IPS-NIHi11 (cell line): ENCODE measurements around the gene DDR2.
"Not testable (repeated sequence)": the region's sequence is repeated elsewhere in the genome, so short reads cannot be mapped to it uniquely, and the experiment has no call there.

Experiments
- DNase-seq: peaks from one replicate; pipeline ENCODE4 v3.0.0; 2012; ENCODE audit warnings: mixed read lengths, low spot score

DDR2 gene

GRCh38 chr1:162632217-162632666 lies at the start of gene DDR2:
Gene DDR2 (plus strand): TSS chr1:162632464. CDS start chr1:162719064, 86,600 bp downstream.
- DNase-seq = no peak

DNA sequence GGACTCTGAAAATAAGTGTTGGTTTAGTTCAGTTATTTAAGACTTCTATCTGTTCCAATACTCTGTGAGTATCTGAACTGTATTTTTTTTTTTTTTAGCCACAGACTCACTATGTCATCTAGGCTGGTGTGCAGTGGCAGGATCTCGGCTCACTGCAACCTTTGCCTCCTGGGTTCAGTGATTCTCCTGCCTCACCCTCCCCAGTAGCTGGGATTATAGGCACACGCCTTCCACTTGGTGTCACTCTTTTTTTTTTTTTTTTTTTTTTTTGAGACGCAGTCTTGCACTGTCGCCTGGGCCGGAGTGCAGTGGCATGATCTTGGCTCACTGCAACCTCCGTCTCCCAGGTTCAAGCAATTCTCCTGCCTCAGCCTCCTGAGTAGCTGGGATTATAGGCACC lies 49.4 kb upstream of the DDR2 start:
- not testable (repeated sequence) for DNase-seq

- not testable (repeated sequence) for DNase-seq
These were observed 47.2 kb upstream of the DDR2 start for GRCh38 chr1:162585101-162585500.

- DNase-seq = peak; percentile 16
These were observed 44.9 kb upstream of the DDR2 start for GRCh38 chr1:162587347-162587746.

DNA sequence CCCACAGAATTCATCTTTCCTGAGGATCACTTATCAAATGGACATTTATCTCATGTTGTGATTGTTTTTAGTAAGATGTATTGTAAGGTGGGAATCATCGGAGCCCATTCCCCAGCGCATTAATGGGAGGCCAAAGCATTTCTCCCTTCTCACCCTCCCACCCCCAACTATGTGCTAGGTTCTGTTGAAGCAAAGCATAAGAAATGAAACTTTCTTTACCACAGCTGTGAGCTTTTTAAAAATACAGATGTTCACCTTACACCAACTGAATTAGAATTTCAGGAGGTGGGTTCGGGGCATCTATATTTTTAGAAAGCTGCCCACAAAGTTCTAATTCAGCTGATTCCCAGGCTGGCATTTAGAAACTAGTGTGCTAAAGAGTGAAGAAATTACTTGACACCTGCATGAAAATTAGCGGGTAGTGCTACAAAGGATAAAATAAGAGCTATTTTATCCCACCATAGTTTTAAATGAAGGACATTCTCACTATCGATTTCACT lies 44.5 kb upstream of the DDR2 start:
- DNase-seq = no peak

- DNase-seq = no peak
These were observed 42.2 kb upstream of the DDR2 start for GRCh38 chr1:162590101-162590500.

- no peak for DNase-seq
These were observed 41.6 kb upstream of the DDR2 start for GRCh38 chr1:162590686-162591085.

GRCh38 chr1:162596514-162597170 lies 35.6 kb upstream of the DDR2 start:
- DNase-seq = no peak

DNA sequence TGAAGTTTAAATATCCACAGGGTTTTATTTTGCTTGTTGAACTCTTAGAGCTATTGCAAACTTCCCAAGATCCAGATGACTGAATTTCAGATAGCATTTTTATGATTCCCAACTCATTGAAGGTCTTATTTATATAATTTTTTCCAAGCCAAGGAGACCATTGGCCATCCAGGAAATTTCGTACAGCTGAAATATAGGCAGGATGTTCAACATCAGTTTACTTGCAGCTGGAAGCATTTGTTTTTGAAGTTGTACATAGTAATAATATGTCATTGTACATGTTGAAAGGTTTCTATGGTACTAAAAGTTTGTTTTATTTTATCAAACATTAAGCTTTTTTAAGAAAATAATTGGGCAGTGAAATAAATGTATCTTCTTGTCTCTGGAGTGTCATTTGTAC lies 32.8 kb upstream of the DDR2 start:
- no peak for DNase-seq

GRCh38 chr1:162603117-162603516 lies 29.1 kb upstream of the DDR2 start:
- not testable (repeated sequence) for DNase-seq

DNA sequence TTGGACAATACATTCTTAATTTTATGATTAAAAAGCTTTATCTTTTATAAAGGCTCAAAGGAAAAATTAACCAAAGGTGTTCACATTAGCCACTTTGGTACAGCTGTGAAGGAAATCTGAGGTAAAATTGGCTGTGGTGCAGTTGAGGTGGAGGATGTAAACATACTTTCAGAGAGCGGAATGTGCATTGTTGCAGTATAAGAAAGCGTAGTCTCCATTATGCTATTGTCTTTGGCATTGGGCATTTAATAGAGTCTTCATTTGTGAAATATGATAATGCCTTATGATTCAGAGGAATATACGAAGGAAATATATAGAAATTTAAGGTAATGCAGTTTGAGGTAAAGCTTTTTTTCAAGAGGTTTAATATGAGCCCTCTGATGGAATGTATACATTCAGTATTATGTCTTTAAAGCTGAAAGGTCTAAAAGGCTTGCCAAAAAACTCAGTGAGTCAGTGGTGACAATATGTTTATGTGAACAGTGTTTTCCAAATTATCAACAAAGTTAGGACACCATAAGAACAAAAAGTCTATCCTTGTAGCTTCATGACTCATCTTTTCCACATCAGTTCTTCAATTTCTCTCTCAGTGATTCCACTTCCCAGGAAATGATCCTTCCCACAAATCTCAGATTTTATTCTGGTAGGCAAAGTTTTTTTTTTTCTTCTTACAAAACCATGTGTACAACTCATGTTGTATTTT lies 26.9 kb upstream of the DDR2 start:
- no peak for DNase-seq

DNA sequence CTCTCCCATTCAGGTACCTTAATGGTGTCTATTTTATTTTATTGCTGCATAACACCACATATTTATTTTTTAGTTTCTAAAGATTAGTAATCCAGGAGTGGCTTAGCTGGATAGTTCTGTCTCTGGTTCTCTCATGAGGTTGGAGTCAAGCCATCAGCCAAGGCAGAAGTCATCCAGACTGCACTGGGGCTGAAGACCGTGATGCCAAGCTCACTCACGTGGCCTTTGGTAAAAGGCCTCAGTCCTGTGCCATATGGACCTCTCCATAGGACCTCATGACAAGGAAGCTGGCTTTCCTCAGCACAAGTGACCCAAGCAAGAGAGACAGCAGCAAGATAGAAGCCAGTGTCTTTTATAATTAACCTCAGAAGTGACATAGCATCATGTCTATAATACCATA lies 23.0 kb upstream of the DDR2 start:
- DNase-seq = no peak

DNA sequence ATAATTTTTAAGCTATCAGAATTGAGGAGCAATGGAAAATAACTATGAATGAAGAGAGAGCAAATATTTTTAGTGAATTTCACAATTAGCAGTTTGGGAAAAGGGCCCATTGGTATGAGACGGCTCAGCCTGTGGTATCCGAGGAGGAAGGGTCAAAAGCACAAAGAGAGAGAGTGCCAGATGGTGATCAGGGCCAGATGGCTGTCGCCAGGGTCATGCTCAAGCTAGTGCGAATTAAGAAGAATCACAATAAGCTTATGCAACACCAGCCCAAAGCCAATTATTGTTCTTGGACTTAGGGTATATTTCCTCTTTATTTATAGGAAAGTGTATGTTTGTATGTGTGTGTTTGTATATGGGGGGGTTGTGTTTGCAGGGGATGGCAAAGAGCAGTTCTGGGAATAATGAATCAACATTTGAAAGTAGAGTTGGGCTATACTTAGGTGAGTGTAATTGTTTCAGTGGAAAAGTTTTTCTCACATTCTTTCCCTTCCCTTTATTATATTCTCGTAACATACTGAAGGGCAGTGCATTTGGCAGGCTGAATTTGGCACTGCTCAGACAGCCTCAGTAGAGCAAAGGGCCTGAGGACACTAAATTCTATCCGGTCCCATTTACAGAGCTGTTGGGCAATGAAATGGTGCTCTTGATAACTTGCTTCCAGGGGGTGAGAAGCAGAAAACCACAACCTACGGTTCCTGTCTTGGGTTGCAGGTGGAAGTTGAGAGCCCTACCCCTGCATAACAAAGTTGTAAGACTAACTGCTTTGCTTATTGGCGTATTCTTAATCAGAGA lies 19.5 kb upstream of the DDR2 start:
- no peak for DNase-seq

DNA sequence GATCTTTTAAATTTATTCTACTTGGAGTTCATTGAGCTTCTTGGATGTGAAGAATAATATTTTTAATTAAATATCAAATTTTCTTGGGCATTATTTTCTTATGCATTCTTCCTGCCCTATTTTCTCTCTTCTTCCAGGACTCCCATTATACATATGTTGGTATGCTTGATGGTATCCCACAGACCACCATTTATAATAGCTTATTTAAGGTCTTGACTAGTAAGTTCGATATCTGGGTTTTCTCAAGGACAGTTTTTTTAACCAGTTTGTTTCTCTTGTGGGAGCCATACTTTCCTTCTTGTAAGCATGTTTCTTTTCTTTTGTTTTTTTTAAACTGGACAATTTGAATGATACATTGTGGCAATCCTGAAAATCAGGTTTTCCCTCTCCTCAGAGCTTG lies 15.4 kb upstream of the DDR2 start:
- no peak for DNase-seq

DNA sequence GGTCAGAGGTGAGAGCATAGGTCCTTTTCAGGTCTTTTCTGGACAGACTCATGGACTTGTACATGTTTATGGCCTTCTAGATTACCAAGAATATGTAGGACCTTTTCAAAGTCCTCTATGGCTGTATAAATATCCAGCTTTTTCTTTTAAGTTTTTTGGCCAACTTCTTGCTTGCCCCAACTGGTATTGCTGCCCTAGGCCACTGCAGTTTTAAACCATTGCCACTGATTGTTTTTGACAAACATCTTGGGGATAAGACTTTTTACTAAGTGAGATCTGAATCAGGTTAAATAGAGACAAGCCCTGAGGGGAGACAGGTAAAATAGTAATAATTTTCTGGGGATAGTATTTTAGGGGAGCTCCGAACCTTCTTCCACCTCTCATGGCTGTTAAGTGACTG lies 14.8 kb upstream of the DDR2 start:
- DNase-seq = no peak

- no peak for DNase-seq
These were observed 13.2 kb upstream of the DDR2 start for GRCh38 chr1:162619076-162619475.

- no peak for DNase-seq
These were observed 11.0 kb upstream of the DDR2 start for GRCh38 chr1:162621256-162621655.

GRCh38 chr1:162625679-162626078 lies 6.6 kb upstream of the DDR2 start:
- DNase-seq = no peak

GRCh38 chr1:162626094-162626493 lies 6.2 kb upstream of the DDR2 start:
- no peak for DNase-seq

GRCh38 chr1:162626761-162627160 lies 5.5 kb upstream of the DDR2 start:
- no peak for DNase-seq

DNA sequence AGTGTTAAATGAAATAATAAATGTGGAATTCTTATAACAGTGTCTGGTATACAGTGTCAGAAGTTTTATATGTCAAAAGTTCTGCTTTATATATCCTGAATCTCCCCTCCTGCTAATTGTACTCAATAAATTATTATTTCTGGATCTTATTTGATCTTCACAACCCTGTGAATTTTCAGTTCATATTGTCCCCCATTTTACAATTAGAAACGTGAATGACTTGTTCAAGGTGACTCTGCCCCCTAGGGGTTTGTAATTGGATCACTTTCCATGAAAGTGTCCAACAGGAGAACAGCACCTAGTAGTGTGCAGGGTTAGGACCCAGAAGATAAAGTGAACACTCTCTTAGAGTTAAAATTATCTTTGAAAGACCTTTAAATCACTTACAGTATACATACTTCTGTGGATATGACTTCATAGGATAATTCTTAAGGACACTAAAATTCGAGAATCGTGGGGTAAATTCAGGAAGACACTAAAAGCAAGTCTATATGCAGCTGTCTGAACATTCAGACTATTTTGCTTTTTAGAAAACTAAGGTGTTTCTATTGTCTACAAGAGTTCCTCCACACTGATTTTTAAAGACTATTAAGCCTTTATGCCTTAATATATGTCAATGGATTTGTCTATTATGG lies 4.5 kb upstream of the DDR2 start:
- DNase-seq = peak; percentile 19

GRCh38 chr1:162629077-162629627 lies 3.1 kb upstream of the DDR2 start:
- no peak for DNase-seq
